CD4-positive, alpha-beta T cell treated with Interleukin-17A for 4 hours (primary cell): Measurements from ENCODE around the gene IL13.

Experiments
- DNase-seq: peaks from one replicate; pipeline ENCODE4 v3.0.0-alpha.2; 2020; ENCODE audit warnings: mixed read lengths

IL13 gene

DNA sequence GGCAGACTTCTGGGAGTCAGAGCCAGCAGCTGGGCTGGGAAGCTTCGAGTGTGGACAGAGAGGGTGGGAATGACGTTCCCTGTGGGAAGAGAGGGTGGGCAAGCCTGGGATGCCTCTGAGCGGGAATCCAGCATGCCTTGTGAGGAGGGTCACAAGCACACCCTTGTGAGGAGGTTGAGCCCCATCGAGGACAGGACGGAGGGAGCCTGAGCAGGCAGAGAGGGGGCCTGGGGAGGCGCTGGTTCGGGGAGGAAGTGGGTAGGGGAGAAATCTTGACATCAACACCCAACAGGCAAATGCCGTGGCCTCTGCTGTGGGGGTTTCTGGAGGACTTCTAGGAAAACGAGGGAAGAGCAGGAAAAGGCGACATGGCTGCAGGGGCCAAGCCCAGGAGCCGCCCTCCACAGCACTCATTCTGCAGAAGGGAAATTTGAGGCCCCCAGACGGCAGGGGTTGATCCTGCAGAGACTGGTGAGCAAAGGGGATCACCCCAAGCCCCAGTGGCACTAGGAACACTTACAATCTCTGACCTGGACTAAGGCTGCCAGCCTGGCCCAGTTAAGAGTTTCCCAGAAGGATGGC, 1.1 kb upstream of the IL13 start:
- no peak for DNase-seq

GRCh38 chr5:132658381-132659302, 669 bp downstream of the IL13 start:
- DNase-seq: no peak

GRCh38 chr5:132659598-132660493, 1.9 kb downstream of the IL13 start:
- no peak for DNase-seq

GRCh38 chr5:132661231-132662003, 3.4 kb downstream of the IL13 start:
- no peak for DNase-seq

DNA sequence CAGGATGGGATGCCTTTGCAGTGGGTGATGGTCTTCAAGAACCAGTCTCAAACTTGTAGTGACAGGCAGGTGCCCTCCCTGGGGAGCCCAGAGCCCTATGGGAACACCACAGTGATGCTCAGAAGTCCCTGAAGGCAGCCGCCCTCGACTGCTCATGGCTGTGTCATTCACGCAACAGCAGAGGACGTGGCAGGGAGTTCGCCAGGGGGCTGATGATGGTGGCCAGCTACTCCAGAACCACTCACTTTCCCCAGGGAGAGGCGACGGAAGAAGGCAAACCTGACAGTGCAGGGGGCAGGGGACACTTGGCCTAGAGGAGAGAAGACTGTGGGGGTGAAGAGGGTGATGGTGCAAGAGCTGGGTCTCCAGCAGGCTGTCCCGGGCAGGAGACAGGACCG, 4.0 kb downstream of the IL13 start:
- DNase-seq: no peak

GRCh38 chr5:132662925-132663770, 5.2 kb downstream of the IL13 start:
- DNase-seq: peak; percentile 22

- no peak for DNase-seq
Measured at GRCh38 chr5:132663771-132664695, 6.1 kb downstream of the IL13 start.

GRCh38 chr5:132664696-132665209, 6.8 kb downstream of the IL13 start:
- DNase-seq: no peak

DNA sequence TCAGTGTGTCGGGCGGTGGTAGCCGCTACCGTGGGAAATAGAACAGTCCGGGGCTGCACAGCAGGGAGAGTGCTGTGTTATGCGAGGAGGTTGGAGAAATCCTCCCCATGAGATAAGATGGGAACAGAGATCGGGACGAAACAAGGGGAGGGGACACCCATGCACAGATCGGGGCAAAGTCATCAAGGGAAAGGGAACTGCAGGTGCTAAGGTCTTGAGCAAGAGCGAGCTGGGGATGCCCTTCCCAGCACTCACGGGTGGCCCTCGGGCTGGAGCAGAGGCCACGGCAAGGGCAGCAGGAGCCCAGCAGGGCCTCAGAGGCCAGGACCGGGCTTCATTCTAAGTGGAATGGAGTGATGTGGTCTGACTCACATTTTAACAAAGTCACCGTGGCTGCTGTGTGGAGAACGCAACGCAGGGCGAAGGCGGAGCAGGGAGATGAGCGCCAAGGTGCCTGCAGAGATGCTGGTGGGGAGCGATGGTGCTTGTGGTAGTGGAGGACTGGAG, 7.7 kb downstream of the IL13 start:
- no peak for DNase-seq

- no peak for DNase-seq
Measured at GRCh38 chr5:132666310-132667123, 8.5 kb downstream of the IL13 start.

- no peak for DNase-seq
Measured at GRCh38 chr5:132667309-132667708, 9.3 kb downstream of the IL13 start.

GRCh38 chr5:132667761-132668705, 10.1 kb downstream of the IL13 start:
- DNase-seq: no peak

GRCh38 chr5:132668706-132669454, 10.9 kb downstream of the IL13 start:
- DNase-seq: no peak

DNA sequence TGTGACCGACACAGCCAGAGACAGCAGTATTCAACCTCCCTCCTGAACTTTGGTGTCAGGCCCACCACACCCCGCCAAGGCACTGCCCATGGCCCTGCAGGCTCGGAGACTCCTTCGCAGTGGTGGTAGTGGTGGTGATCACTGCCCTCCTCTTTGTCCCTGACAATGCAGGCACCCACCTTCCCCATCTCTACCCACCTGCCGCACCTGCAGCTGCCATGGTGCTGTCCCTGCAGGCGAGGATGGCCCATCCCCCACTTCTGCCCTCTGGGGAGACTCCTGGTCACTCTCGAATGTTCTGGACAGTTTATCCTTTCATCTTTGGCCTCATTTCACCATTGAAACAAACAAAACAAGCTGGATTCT, 11.5 kb downstream of the IL13 start:
- no peak for DNase-seq

DNA sequence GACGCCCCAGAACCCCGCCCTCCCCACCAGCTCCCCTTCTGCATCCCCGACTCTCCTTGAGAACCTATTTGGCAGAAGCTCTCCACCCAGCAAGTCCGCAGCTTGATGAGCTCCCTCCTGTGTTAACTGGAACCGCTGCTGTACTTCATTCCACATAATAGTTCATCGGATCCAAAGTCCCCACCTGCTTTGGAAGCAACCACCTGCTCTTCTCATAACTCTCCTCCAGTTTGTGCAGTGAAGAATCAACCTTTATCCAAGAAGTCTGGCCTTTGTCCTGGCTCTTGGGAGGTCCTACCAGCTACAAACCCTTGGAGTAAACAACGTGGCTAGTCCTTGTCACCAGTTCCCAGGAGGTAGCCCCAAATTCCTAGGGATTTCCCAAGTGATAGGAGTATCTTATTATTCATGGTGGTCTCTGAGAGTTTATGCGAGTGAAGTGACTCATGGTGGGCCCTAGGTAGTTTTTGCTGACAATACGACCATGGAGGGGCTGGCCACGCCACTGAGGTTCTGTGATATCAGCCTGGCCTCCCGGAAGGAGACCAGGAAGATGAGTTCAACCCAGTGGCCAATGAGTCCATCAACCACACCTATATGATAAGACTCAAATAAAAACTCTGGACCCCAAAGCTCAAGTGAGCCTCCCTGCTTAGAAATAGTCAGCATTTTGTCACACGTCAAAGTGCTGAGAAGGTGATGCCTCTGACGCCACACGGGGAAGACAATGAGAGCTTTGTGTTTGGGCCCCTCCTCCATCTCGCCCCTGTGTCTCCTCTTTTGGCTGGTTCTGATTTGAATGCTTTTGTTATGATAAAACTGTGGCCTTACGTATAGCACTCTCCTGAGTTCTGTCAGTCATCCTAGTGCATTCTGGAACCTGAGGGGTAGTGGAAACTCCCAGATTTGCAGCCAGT, 12.3 kb downstream of the IL13 start:
- DNase-seq: no peak

GRCh38 chr5:132671000-132671399, 13.0 kb downstream of the IL13 start:
- no peak for DNase-seq
